ENCODE data around the gene TMEM239.
"Not testable (repeated sequence)": the region's sequence is repeated elsewhere in the genome, so short reads cannot be mapped to it uniquely, and the experiment has no call there.

The TMEM239 gene

DNA sequence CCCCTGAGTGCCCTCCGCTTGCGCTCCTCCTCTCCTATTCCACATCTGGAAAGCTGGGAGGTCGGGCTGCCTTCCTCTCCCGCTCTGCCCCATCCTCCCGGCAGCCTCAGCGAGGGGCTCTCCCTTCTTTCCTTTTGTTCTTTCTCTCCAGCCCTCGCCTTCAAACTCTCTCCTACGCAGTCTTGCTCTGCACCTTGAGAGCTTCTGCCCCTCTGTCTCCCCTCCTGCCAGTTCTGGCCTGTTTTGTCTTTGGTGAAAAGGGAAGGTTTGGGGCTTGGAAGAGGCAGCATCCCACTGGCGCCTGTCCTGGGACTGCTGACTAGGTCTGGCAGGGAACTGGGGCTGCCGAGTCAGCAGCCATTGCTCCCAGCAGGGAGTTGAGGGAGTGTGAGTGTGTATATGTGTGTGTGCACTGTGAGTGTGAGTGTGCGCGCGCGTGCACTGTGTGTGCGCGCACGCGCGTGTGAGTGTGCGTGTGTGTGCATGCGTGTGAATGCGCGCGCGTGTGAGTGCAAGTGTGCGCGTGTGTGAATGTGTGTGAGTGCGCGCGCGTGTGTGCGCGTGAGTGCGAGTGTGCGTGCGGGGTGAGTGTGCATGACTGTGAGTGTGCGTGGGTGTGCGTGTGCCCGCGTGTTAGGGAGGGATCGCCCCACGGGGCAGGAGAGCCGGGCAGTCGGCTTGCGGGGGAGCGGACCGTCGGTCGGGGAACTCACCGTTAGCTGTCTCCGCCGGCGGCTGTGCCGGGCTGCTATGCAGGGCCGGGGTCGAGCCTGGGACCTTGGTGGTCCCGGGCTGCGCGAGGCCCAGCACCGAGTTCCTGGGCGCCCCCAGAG lies 16.3 kb upstream of the TMEM239 start:
- DNase-seq (ENCODE audit: low read depth in 2 of 2): no peak

GRCh38 chr20:2800521-2801285 lies 15.5 kb upstream of the TMEM239 start, which contains the start of gene CPXM1:
Gene CPXM1, minus strand, starts transcription at chr20:2800627. Its CDS starts 55 bp downstream, at chr20:2800572.
- no peak for DNase-seq (ENCODE audit: low read depth in 2 of 2)

DNA sequence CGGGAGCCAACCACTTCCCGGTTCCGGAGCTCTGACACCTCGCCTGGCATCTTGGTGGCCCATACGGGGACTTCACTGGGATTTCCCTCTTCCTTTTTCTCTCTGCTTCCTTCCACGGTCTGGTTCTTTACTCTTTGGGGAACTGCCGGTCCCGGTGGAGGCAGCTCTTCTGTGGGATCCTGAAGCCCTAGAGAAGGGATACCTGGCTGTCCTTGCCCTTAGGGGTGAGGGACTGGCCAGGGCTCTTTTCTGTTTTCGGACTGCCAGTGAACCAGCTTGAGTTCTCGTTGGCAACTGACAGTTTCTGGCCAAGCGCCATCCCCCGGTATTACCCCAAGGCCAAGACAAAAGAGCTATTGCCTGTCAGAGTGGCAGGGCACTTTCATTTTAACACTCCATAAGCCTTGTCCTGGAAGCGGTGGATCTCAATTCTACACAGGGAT lies 14.9 kb upstream of the TMEM239 start:
- DNase-seq (ENCODE audit: low read depth in 2 of 2): no peak

- no peak for DNase-seq (ENCODE audit: low read depth in 2 of 2)
Measured at GRCh38 chr20:2804041-2804828, 11.9 kb upstream of the TMEM239 start.

GRCh38 chr20:2804852-2805688 lies 11.1 kb upstream of the TMEM239 start:
- no peak for DNase-seq (ENCODE audit: low read depth in 2 of 2)

- no peak for DNase-seq (ENCODE audit: low read depth in 2 of 2)
Measured at GRCh38 chr20:2805689-2806350, 10.3 kb upstream of the TMEM239 start.

- DNase-seq (ENCODE audit: low read depth in 2 of 2): no peak
Measured at GRCh38 chr20:2806351-2806701, 9.8 kb upstream of the TMEM239 start.

- DNase-seq (ENCODE audit: low read depth in 2 of 2): no peak
Measured at GRCh38 chr20:2807019-2807418, 9.1 kb upstream of the TMEM239 start.

GRCh38 chr20:2807929-2808328 lies 8.2 kb upstream of the TMEM239 start:
- DNase-seq (ENCODE audit: low read depth in 2 of 2): not testable (repeated sequence)

DNA sequence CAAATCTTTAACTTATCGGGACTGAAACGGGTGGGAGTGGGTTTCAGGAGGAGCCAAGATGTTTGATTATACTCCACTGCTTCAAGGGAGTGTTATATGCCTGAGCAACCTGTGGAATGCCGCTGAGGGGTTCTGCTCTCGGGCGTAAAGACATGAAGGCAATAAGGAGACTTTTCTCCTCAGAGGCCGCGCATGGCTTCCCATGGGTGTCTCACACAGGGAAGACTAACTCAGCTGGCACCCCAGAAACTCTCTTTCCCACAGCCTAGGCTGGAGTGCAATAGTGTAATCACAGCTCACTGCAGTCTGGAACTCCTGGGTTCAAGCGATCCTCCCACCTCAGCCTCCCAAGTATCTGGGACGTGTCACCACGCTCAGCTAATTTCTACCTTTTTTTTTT lies 6.5 kb upstream of the TMEM239 start:
- no peak for DNase-seq (ENCODE audit: low read depth in 2 of 2)

GRCh38 chr20:2812189-2812588 lies 4.0 kb upstream of the TMEM239 start:
- DNase-seq (ENCODE audit: low read depth in 2 of 2): no peak

DNA sequence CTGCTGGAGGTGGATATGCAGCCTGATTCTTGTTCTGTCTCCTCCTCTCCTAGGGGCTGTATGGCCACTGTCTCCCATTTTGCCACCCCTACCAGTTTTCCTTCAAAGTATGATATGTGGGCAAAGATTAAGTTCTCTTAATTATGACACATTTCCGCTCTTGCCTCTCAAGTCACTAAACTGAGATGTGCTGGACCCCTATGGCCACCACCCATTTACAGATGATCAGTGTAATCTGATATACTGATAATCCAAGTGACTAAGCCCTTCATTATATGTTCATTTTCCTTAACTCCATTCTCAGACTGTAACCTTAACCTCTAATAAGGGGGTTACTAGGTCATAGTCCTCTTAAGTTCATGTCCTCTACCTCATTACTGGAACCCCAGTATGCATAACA lies 2.1 kb upstream of the TMEM239 start:
- DNase-seq (ENCODE audit: low read depth in 2 of 2): no peak

GRCh38 chr20:2814587-2815051 lies 1.5 kb upstream of the TMEM239 start, which contains the start of gene C20orf141:
Gene C20orf141, plus strand, starts transcription at chr20:2814987. Its CDS starts 198 bp downstream, at chr20:2815185.
- peak; percentile 99 for DNase-seq (ENCODE audit: low read depth in 2 of 2)

- DNase-seq (ENCODE audit: low read depth in 2 of 2): no peak
Measured at GRCh38 chr20:2815242-2815900, 793 bp upstream of the TMEM239 start.

DNA sequence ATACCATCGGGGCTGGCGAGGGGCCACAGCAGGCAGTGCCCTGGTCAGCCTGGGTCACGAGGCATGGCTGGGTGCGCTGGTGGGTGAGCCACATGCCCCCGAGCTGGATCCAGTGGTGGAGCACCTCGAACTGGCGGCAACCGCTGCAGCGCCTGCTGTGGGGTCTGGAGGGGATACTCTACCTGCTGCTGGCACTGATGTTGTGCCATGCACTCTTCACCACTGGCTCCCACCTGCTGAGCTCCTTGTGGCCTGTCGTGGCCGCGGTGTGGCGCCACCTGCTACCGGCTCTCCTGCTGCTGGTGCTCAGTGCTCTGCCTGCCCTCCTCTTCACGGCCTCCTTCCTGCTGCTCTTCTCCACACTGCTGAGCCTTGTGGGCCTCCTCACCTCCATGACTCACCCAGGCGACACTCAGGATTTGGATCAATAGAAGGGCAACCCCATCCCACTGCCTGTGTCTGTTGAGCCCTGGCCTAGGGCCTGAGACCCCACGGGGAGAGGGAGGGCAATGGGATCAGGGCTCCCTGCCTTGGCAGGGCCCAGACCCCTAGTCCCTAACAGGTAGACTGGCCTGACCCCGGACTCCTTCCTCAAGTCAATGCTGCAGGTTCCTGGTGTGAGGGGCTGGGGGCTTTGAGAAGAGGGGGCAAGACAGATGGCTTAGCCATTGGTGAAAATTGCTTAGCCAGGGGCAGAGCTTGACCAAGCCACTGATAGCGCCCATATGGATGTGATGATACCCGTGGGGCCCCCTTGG lies 598 bp downstream of the TMEM239 start:
- no peak for DNase-seq (ENCODE audit: low read depth in 2 of 2)

GRCh38 chr20:2817341-2817726 lies 1.2 kb downstream of the TMEM239 start:
- DNase-seq (ENCODE audit: low read depth in 2 of 2): no peak

DNA sequence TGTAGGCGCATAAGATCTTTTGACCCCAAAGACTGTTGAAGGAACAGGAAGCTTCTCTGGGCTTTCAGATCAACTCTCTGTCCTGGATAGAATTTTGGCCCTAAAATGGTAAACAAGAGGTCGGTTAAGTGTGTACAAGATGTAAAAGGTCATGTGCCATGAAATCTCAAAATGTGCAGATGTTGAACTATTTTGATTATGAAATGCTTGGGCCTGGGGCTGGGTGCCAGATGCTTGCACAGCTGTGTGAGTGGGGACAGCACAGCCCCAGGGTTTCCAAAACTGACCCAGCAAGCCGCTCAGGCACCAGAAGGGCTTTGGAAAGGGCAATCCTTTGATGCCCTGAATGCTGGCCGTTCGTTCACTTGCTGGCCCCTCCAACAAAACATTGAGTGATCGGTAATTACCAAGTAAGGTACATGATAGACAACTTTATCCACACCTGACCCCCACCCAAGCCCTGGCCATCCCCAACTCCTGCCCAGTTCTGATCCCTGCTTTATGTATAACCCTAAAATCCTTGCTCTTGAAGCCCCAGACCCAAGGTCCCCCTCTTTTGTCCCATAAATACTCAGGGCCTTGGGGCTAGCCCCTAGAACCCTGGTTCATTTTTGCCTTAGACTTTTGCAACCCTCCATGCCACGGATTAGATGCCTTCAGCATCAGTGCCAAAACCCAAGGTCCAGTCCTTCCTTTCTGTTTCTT lies 1.9 kb downstream of the TMEM239 start:
- DNase-seq (ENCODE audit: low read depth in 2 of 2): no peak

DNA sequence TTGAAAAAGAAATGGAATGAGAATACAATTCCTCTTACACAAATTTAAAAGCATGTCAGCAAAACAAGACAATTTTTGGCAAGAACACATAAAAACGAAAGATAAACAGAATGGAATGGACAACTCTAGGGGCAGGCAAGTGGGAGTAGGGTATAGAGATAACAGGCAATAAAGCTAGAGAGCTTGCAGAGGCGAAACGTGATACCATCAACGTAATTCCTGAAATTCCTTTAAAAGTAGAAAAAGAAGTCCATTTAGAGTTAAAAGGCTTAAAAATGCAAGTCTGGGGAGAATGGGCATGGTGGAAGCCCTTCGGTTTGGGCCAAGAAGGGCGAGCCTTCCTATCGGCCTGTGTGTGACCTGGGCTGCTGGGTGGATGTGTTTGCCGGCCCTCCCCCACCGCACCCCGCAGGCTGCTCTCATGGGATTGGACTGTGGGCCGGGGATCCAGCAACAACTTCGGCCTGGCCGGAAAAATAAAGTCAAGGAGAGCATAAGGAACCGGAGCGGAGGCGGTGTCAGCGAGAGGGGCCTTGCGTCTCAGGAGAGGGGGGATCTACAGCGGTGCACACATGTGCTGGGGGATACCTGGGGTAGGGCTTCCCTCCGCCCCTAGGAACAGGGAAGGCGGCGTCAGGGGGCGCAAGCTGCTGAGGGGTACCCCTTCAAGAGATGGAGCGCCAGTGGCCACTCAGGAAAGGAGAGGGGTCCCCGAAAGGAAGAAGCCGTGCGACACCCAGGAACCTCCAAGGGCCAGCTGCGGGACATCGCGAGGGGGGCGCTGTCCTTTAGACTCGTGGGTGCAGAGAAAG lies 4.1 kb downstream of the TMEM239 start:
- DNase-seq (ENCODE audit: low read depth in 2 of 2): peak in 1 of 2 experiments; percentile 55
